ENCODE measurements around the gene OR51E1. TPM values are rescaled to one million over a fixed set of nuclear protein-coding genes. Genes with fewer than 3 reads are reported as not detected.
A peak's percentile ranks its signal among the peaks of the same experiment; 100 is the strongest.

The OR51E1 gene
- total and polyA plus RNA-seq, 2 donors (not counting 3 experiments of a cell fraction or from before 2014, with no cell fraction given): not detected

DNA sequence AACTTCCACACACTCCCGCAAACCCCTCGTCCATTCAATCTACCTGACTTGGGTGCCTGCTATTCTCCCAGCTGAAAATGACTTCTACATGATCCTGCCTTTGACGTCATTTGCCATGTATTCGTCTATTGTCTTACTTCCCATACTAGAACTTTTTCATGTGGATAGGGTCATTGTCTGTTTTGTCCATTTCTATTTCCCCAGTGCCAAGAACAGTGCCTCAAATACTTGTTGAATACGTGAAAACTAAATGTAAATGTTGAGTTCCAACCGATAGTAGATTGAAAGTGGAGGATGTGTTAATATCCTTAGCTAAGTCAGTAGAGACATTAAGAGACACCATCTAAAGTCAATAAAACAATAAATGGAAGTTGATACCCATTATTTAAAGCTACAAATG is 36.7 kb upstream of the OR51E1 start:
- CTCF ChIA-PET: interaction anchor here (1.2 to 4.5 kb wide), 4 partner anchors 30 to 425 kb away, joined by 3 to 19 read pairs (median 6); partner anchors contain the start of gene OR51D1
- peak; percentile 50 for DNase-seq (ENCODE audit: low read depth, low spot score)
- dilution Hi-C loops (cut with MboI; ENCODE audit: extremely low pct_ligation_motif_present, low sequenced_read_pairs): no loop called here

DNA sequence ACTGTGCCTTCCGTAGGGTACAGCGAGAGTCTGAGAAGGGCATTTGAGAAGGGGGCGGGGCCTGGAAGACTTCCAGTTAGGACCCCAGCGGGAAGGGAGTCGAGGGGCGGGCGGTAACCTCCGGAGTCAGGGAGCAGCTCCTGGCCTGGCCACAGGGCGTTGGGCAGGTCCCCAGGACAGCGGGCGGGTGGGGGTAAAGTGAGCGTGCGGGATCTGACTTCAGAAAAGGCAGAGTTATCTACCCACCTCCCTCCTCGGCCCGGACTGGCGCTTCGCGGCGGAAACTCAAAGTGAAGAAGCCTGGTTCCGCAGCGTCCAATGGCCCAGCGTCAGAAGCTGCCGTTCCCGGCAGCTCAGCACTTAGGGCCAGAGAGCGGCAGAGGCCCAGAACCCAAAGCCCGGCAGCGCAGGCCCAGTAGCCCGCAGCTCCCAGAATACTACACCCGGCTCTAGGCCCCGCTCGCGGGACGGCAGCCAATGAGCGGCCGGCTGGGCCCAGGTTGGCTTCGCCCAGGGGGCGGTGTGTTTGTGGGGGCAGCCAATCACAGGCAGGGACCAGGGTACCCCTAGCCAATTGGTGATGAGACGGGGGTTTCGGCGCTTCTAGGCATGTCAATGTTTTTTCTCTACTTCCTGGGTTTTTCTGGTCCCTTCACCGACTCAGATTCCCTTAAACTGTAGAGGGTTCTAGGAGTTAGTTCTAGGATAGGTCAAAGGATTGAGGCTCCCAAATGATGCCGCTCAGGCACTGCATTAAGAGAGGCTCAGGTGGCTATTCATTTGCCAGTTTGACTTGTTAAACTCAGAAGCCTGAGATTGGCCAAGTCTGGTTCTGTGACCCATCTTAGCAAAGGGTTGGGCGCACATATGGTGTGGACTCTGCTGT is 35.8 kb upstream of the OR51E1 start, which contains the start of gene TRIM68:
Gene TRIM68 (minus strand): TSS at position 451 of the 886 bp plus-strand sequence. CDS start 2,727 bp downstream, outside the sequence.
- H3K9me3 ChIP-seq (replicated peaks; ENCODE audit: control insufficient read depth, insufficient read depth, low read length): no peaks in the 10 kb centered on the region
- H3K4me1 ChIP-seq (ENCODE audit: control insufficient read depth, extremely low read depth, insufficient read depth, low read length): peaks cover 10% of the 10 kb centered on the region
- intact Hi-C loops (cut with micrococcal nuclease) (loop anchor here (2.0 to 10.0 kb wide), 4 partner anchors 126 to 1627 kb away; partner anchors contain the start of genes CNGA4, FHIP1B, OR52K1 and TRIM21), dilution Hi-C loops (cut with MboI; ENCODE audit: extremely low pct_ligation_motif_present, low sequenced_read_pairs) (no loop called here)
- peak within 1 kb of the TSS; percentile 98 for H2AFZ ChIP-seq (ENCODE audit: low read depth, low read length)
- H3K4me3 ChIP-seq (replicated peaks in 1 of 3; ENCODE audit: insufficient read depth in 1 of 3, low read depth in 1 of 3, low read length in 3 of 3): peak within 1 kb of the TSS; percentile 59 to 93 (median 88)
- no peaks in the 10 kb centered on the region for H3K27me3 ChIP-seq (ENCODE audit: control insufficient read depth in 2 of 2, insufficient read depth in 2 of 2, low read length in 2 of 2)
- H3K27ac ChIP-seq (ENCODE audit: insufficient read depth, low read depth, low read length): peak within 1 kb of the TSS; percentile 83
- peak; percentile 93 for FAIRE-seq
- TF ChIP-seq POLR2AphosphoS5 (IDR thresholded peaks at IDR 0.05; ENCODE audit: insufficient read depth, low read depth, low read length) (peak; percentile 76), FOS (IDR thresholded peaks at IDR 0.05; ENCODE audit: borderline replicate concordance, insufficient read depth, low read length) (no peak), POLR2A (IDR thresholded peaks at IDR 0.05; ENCODE audit: low read depth, low read length) (peak; percentile 81)
- H3K9me1 ChIP-seq (replicated peaks; ENCODE audit: control insufficient read depth, extremely low read depth, insufficient read depth, low read length): no peaks in the 10 kb centered on the region
- H3K9ac ChIP-seq (replicated peaks; ENCODE audit: extremely low read depth, insufficient read depth, low read length): peak within 1 kb of the TSS; percentile 95
- peak within 1 kb of the TSS; percentile 97 for H3K4me2 ChIP-seq (ENCODE audit: insufficient read depth, low read length)
- peak; percentile 95 for DNase-seq (ENCODE audit: low read depth, low spot score)
- H3K79me2 ChIP-seq (ENCODE audit: control insufficient read depth, insufficient read depth, low read length): no peaks in the 10 kb centered on the region
- BruUV-seq (replicated peaks): TSS peak; percentile 63
- peaks cover 0 to 5% of the 10 kb centered on the region in 2 experiments for H3K36me3 ChIP-seq (ENCODE audit: control insufficient read depth in 2 of 2, extremely low read depth in 1 of 2, insufficient read depth in 2 of 2, low read length in 2 of 2)
- no peaks in the 10 kb centered on the region for H4K20me1 ChIP-seq (replicated peaks; ENCODE audit: control insufficient read depth, extremely low read depth, insufficient read depth, low read length)
- ChIA-PET CTCF (interaction anchor here (1.0 to 4.5 kb wide), 5 partner anchors 20 to 426 kb away, joined by 3 to 19 read pairs (median 3); partner anchors contain the start of gene OR51D1), POLR2A (no interaction called here)

More for the DNA sequence above, 36.7 kb upstream of the OR51E1 start:
- no TSS peak for BruUV-seq (replicated peaks)
- Histone ChIP-seq H3K79me2 (ENCODE audit: control insufficient read depth, insufficient read depth, low read length) (no peaks in the 10 kb centered on the region), H3K4me2 (ENCODE audit: insufficient read depth, low read length) (peak overlapping the region; percentile 97), H3K27me3 (ENCODE audit: control insufficient read depth in 2 of 2, insufficient read depth in 2 of 2, low read length in 2 of 2) (no peaks in the 10 kb centered on the region), H3K4me3 (replicated peaks in 1 of 3; ENCODE audit: insufficient read depth in 1 of 3, low read depth in 1 of 3, low read length in 3 of 3) (peak overlapping the region; percentile 59 to 93 (median 88)), H3K9me3 (replicated peaks; ENCODE audit: control insufficient read depth, insufficient read depth, low read length) (no peaks in the 10 kb centered on the region), H3K9me1 (replicated peaks; ENCODE audit: control insufficient read depth, extremely low read depth, insufficient read depth, low read length) (no peaks in the 10 kb centered on the region), H4K20me1 (replicated peaks; ENCODE audit: control insufficient read depth, extremely low read depth, insufficient read depth, low read length) (no peaks in the 10 kb centered on the region), H2AFZ (ENCODE audit: low read depth, low read length) (peak overlapping the region; percentile 97), H3K27ac (ENCODE audit: insufficient read depth, low read depth, low read length) (peak overlapping the region; percentile 83), H3K9ac (replicated peaks; ENCODE audit: extremely low read depth, insufficient read depth, low read length) (peak overlapping the region; percentile 95), H3K36me3 (ENCODE audit: control insufficient read depth in 2 of 2, extremely low read depth in 1 of 2, insufficient read depth in 2 of 2, low read length in 2 of 2) (peaks cover 3 to 8% of the 10 kb centered on the region in 2 experiments), H3K4me1 (ENCODE audit: control insufficient read depth, extremely low read depth, insufficient read depth, low read length) (peaks cover 10% of the 10 kb centered on the region)
- no peak for TF ChIP-seq POLR2A (IDR thresholded peaks at IDR 0.05; ENCODE audit: low read depth, low read length)
- TF ChIP-seq, protein P1, sequence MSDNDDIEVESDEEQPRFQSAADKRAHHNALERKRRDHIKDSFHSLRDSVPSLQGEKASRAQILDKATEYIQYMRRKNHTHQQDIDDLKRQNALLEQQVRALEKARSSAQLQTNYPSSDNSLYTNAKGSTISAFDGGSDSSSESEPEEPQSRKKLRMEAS (IDR thresholded peaks at IDR 0.05; ENCODE audit: insufficient read depth, insufficient read length): no peak
- POLR2A ChIA-PET: no interaction called here
- intact Hi-C loops (cut with micrococcal nuclease): loop anchor here (5.0 to 10.0 kb wide), 3 partner anchors 125 to 1628 kb away; partner anchors contain the start of genes CNGA4, FHIP1B, OR52K1 and TRIM21
- FAIRE-seq: no peak

Data from endothelial cell of umbilical vein (primary cell).